HUES48 (cell line): ENCODE results near the gene SPSB1.

Source experiments
- H3K27ac ChIP-seq: one replicate; pipeline ENCODE4 v1.7.0; 2013; ENCODE audit warnings: low read depth, low read length, inconsistent platforms
- H3K27me3 ChIP-seq: 2 replicates; pipeline ENCODE4 v1.6.1; 2013; ENCODE audit warnings: mild to moderate bottlenecking, low read length; ENCODE audit not compliant: control insufficient read depth, insufficient read depth
- H3K36me3 ChIP-seq: 2 replicates; pipeline ENCODE4 v1.6.1; 2013; ENCODE audit warnings: low read length; ENCODE audit not compliant: control insufficient read depth, insufficient read depth
- H3K4me1 ChIP-seq: 2 replicates; pipeline ENCODE4 v1.6.1; 2013; ENCODE audit warnings: mild to moderate bottlenecking, low read length; ENCODE audit not compliant: control insufficient read depth, insufficient read depth
- H3K4me3 ChIP-seq: 2 replicates; pipeline ENCODE4 v1.5.1; 2013; ENCODE audit warnings: mild to moderate bottlenecking, low read depth, low read length
- H3K9ac ChIP-seq: 2 replicates; pipeline ENCODE4 v1.6.1; 2013; ENCODE audit warnings: mild to moderate bottlenecking, low read depth, low read length, moderate library complexity
- H3K9me3 ChIP-seq: 2 replicates; pipeline ENCODE4 v1.6.1; 2013; ENCODE audit warnings: low read length; ENCODE audit not compliant: control insufficient read depth, insufficient read depth

SPSB1 gene

DNA sequence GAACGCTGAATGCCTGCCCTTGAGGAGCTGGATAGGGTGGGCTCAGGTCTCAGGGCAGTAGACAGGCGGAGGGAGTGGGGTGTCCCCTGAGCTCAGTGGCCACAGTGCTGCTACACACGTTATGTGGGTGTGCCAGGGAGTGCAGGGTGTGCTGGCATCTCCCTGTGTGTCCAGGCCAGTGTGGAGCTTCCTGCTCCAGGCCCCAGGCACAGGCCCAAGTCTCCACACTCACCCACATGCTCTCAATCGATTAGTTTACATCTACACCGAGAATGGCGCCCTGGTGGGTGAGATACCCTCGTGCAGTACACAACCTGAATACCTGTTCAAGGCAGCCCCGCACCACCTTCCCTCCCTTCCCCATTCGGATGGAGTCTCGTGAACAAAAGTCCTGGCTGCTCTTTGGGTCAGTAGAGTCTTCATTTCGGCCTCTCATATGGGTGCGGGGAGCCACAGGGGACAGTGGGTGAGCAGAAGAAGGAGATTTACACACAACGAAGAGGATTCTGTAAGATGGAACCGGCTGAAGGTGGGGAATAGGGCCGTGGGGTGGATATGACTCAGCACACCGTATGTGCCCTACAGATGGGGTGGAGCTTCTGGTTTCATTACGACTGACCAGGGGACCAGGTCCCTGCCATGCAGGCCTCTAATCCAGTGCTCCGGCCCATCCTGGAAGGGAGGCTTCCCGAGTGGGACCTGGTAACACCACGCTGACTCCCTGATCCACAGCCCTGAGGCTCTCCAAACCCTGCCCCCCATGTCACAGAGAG is 93.3 kb downstream of the SPSB1 start:
- H3K4me3 ChIP-seq, result no peak overlapping the region
- no peaks in the 10 kb centered on the region for H3K27me3 ChIP-seq
- no peak overlapping the region for H3K9ac ChIP-seq
- no peaks in the 10 kb centered on the region for H3K9me3 ChIP-seq
- H3K36me3 ChIP-seq, result no peaks in the 10 kb centered on the region
- no peak overlapping the region for H3K27ac ChIP-seq
- no peaks in the 10 kb centered on the region for H3K4me1 ChIP-seq

DNA sequence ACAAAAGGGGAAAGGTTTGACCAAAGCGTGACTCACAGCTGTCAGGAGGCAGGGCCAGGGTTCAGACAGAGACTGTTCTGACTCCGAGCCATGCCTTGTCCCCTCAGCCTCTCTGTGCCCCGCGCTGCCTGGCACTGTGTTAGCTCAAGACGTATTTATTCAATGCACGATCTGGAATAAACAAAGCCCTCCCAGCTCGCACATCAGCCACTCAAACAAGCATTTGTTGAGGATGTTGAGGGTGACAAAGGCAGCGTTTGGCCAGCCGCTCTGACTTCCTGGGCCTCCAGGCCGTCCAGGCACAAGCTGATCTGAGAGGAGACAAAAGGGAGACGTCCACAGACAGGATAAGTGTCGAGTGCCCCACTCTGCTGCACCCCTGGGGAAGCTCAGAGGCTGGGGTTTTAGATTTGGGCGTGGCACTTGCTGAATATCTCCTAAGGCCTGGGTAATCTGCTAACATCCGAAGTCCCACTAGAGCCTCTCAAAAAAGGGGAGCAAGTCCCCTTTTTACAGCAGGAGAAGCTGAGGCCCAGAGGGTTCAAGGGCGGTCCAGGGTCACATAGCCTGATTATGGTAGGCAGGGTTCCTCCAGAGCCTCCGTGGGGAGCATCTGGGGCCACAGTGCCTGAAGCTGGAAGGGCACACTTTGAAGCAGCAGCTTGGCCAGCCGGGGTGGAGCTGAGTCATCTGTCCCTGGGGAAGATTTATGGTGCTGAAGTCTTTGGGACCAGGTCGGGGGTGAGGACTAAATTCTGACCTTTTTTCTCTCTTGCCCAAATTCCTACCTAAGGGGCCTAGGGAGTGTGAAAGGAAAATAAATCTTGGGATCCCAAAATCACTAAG is 95.9 kb downstream of the SPSB1 start:
- H3K9me3 ChIP-seq, result no peaks in the 10 kb centered on the region
- no peaks in the 10 kb centered on the region for H3K4me1 ChIP-seq
- no peaks in the 10 kb centered on the region for H3K36me3 ChIP-seq
- no peak overlapping the region for H3K4me3 ChIP-seq
- no peaks in the 10 kb centered on the region for H3K27me3 ChIP-seq
- no peak overlapping the region for H3K27ac ChIP-seq
- H3K9ac ChIP-seq, result no peak overlapping the region

DNA sequence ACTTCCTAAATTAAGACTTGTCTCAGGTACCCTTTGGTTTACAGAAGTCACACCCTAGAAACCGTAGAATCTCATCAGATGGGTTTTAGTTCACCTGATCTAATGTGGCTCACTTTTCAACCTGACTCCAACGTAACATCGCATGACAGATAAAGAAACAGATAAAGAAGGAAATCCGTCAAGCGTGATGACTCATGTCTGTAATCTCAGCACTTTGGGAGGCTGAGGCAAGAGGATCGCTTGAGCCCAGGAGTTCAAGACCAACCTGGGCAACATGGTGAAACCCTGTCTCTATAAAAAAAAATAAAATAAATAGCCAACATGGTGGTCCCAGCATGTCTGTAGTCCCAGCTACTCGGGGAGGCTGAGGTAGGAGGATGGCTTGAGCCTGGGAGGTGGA is 97.3 kb downstream of the SPSB1 start:
- Histone ChIP-seq H3K4me1 (no peaks in the 10 kb centered on the region), H3K36me3 (no peaks in the 10 kb centered on the region), H3K9me3 (no peaks in the 10 kb centered on the region), H3K27me3 (no peaks in the 10 kb centered on the region), H3K27ac (no peak overlapping the region), H3K4me3 (no peak overlapping the region), H3K9ac (no peak overlapping the region)

DNA sequence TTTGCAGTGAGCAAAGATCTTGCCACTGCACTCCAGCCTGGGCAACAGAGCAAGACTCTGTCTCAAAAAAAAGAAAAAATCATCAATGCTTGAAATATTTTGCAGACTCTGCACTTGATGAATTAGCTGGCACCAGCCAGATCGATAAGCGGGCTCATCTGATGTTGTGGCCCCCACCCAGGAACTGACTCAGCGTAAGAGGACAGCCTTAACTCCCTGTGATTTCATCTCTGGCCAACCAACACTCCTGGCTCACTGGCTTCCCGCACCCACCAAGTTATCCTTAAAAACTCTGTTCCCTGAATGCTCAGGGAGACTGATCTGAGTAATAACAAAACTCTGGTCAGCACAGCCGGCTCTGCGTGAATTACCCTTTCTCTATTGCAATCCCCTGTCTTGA is 98.9 kb downstream of the SPSB1 start:
- no peaks in the 10 kb centered on the region for H3K36me3 ChIP-seq

GRCh38 chr1:9394010-9394409 is 101.3 kb downstream of the SPSB1 start:
- no peaks in the 10 kb centered on the region for H3K9me3 ChIP-seq

More for the DNA sequence above, 98.9 kb downstream of the SPSB1 start:
- no peaks in the 10 kb centered on the region for H3K27me3 ChIP-seq
- H3K4me1 ChIP-seq, result no peaks in the 10 kb centered on the region
- no peak overlapping the region for H3K27ac ChIP-seq
- H3K9me3 ChIP-seq, result no peaks in the 10 kb centered on the region
- H3K9ac ChIP-seq, result no peak overlapping the region
- H3K4me3 ChIP-seq, result no peak overlapping the region

GRCh38 chr1:9395018-9395417 is 102.3 kb downstream of the SPSB1 start:
- H3K27ac ChIP-seq, result no peak overlapping the region
- H3K9ac ChIP-seq, result no peak overlapping the region
- H3K4me1 ChIP-seq, result no peaks in the 10 kb centered on the region; the same call in 1 of the 2 replicates
- no peaks in the 10 kb centered on the region for H3K36me3 ChIP-seq
- H3K9me3 ChIP-seq, result no peaks in the 10 kb centered on the region
- no peaks in the 10 kb centered on the region for H3K27me3 ChIP-seq
- H3K4me3 ChIP-seq, result no peak overlapping the region

More at GRCh38 chr1:9394010-9394409, 101.3 kb downstream of the SPSB1 start:
- H3K4me1 ChIP-seq, result no peaks in the 10 kb centered on the region
- no peaks in the 10 kb centered on the region for H3K27me3 ChIP-seq
- no peak overlapping the region for H3K4me3 ChIP-seq
- no peak overlapping the region for H3K9ac ChIP-seq
- no peak overlapping the region for H3K27ac ChIP-seq
- no peaks in the 10 kb centered on the region for H3K36me3 ChIP-seq

GRCh38 chr1:9397047-9397446 is 104.4 kb downstream of the SPSB1 start:
- H3K4me3 ChIP-seq, result no peak overlapping the region
- no peak overlapping the region for H3K27ac ChIP-seq
- H3K9ac ChIP-seq, result no peak overlapping the region
- H3K27me3 ChIP-seq, result no peaks in the 10 kb centered on the region
- no peaks in the 10 kb centered on the region for H3K36me3 ChIP-seq
- no peaks in the 10 kb centered on the region; the same call in 1 of the 2 replicates for H3K4me1 ChIP-seq
- no peaks in the 10 kb centered on the region for H3K9me3 ChIP-seq

- no peak overlapping the region for H3K9ac ChIP-seq
These were observed 105.4 kb downstream of the SPSB1 start for GRCh38 chr1:9397997-9398526.

DNA sequence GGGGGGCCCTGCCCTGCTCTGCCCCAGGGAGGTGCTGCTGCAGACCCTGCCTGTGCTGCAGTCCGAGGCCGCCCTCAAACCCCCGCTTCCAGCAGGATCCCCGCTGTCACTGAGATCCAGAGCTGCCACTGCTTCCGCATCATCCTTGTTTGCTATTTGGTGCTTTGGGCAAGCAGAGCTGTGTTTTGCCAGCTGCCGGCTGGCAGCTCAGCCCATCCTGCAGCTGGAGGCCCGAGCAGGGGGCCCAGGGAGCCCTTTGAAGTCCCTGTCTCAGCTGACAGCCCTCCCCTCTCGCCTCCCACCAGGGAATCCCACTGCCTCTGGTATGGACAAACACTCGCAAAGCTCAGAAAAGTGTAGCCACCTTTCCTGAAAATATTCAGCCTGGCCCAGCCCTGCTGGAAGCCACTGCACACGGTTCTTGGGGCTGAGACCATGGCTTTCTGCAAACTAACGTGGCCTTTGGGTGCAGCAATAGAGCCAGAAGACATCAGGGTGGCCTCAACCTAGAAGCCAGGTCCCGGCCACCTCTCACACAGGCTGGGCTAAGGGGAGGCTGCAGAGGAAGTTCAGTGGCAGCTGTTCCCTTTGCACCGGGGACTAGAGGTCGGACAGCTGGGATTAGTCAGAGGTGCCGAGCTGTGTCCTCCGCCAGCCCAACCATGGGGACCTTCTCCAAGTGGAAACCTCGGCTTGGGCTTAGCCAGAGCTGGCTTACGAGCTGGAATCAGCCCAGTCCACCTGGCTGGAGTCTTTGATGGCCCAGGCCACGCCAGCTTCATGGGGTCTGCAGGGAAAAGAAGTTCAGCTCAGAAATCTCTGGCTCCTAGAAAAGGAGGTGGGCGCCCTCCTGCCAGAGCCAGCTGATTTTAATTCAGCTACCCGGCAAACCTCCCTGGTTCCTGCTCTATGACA is 107.1 kb downstream of the SPSB1 start:
- Histone ChIP-seq H3K9ac (no peak overlapping the region), H3K27ac (peak overlapping the region; percentile 51), H3K4me1 (no peaks in the 10 kb centered on the region; the same call in 1 of the 2 replicates), H3K9me3 (no peaks in the 10 kb centered on the region), H3K27me3 (no peaks in the 10 kb centered on the region), H3K36me3 (no peaks in the 10 kb centered on the region), H3K4me3 (no peak overlapping the region)

More at GRCh38 chr1:9397997-9398526, 105.4 kb downstream of the SPSB1 start:
- Histone ChIP-seq H3K27ac (no peak overlapping the region), H3K9me3 (no peaks in the 10 kb centered on the region), H3K27me3 (no peaks in the 10 kb centered on the region), H3K36me3 (no peaks in the 10 kb centered on the region), H3K4me1 (no peaks in the 10 kb centered on the region; the same call in 1 of the 2 replicates), H3K4me3 (no peak overlapping the region)

GRCh38 chr1:9400425-9401079 is 107.9 kb downstream of the SPSB1 start:
- Histone ChIP-seq H3K4me1 (no peaks in the 10 kb centered on the region; the same call in 1 of the 2 replicates), H3K36me3 (no peaks in the 10 kb centered on the region), H3K9ac (no peak overlapping the region), H3K27me3 (no peaks in the 10 kb centered on the region), H3K27ac (no peak overlapping the region), H3K9me3 (no peaks in the 10 kb centered on the region), H3K4me3 (no peak overlapping the region)
